HCT116 (cell line): ENCODE data around the gene GCK. TPM values are rescaled to one million over a fixed set of nuclear protein-coding genes. Genes with fewer than 3 reads are reported as not detected.
"Not testable (repeated sequence)": the region's sequence is repeated elsewhere in the genome, so short reads cannot be mapped to it uniquely, and the experiment has no call there.

Experiments used
- ATAC-seq: fragments of 200-7000 bp; cut with Tn5 transposase; 2 replicates; pipeline ENCODE4 v1.9.1; 2020; ENCODE audit warnings: mild to moderate bottlenecking, moderate library complexity
- BruUV-seq: library from RNA; stranded (reverse); fragments of 400-500 nt; replicated peaks from 2 replicates; lab custom pipeline; 2021; lab: Mats Ljungman, UMichigan
- CTCF ChIA-PET: fragments of 300-600 bp; sonication (Branson Sonifier 250); formaldehyde crosslinking; loops from one replicate; lab custom pipeline; 2021; ENCODE audit warnings: antibody characterized with exemption; lab: Charles Lee
- POLR2A ChIA-PET: fragments of 300-600, 350-600 bp; sonication (Branson Sonifier 250); formaldehyde crosslinking; loops from one replicate; lab custom pipeline; 2021; ENCODE audit warnings: antibody characterized with exemption; lab: Charles Lee
- RAD21 ChIA-PET, 2 experiments: fragments of 300-600 bp; sonication (Branson Sonifier 250); formaldehyde crosslinking; loops; one replicate each; lab custom pipeline; 2023; ENCODE audit warnings: low total read pairs in 2 of 2; ENCODE audit not compliant: uncharacterized antibody in 2 of 2, unreplicated experiment in 2 of 2, low non-redundant PET in 1 of 2; lab: Charles Lee
- DNase-seq: peaks from one replicate; pipeline ENCODE4 v3.0.0-alpha.2; 2010; ENCODE audit warnings: low read depth, low spot score
- H2AFZ ChIP-seq: fragments of 200-600 bp; shearing (Covaris generic), sonication (generic); 2 replicates; pipeline ENCODE4 v1.6.1; 2017; ENCODE audit warnings: low read depth, mixed run types, mixed read lengths, antibody characterized with exemption, low read length; ENCODE audit not compliant: poor library complexity, severe bottlenecking
- H3K27ac ChIP-seq: 2 replicates; pipeline ENCODE4 v1.5.1; 2012; ENCODE audit warnings: low read depth, low read length
- H3K27me3 ChIP-seq: fragments of 200-600 bp; sonication (generic); 2 replicates; pipeline ENCODE4 v1.6.1; 2016; ENCODE audit warnings: mixed run types, low read length, mixed read lengths; ENCODE audit not compliant: insufficient read depth
- H3K36me3 ChIP-seq, 2 experiments: fragments of 200-500 bp in 1 of 2; fragments of 200-600 bp in 1 of 2; sonication (Bioruptor generic) in 1 of 2; sonication (generic) in 1 of 2; 2 replicates each; pipeline versions ENCODE4 v1.5.1 to v1.6.1; 2014 to 2016; ENCODE audit warnings: low read length in 2 of 2, inconsistent platforms in 1 of 2, mixed read lengths in 1 of 2, mixed run types in 1 of 2; ENCODE audit not compliant: insufficient read depth in 2 of 2, control insufficient read depth in 1 of 2
- H3K4me1 ChIP-seq, 2 experiments: fragments of 200-600 bp in 1 of 2; sonication (generic) in 1 of 2; 2 replicates each; pipeline versions ENCODE4 v1.5.1 to v1.6.1; 2012 to 2017; ENCODE audit warnings: low read length in 2 of 2, inconsistent platforms in 1 of 2, mild to moderate bottlenecking in 1 of 2, mixed read lengths in 1 of 2, mixed run types in 1 of 2, moderate library complexity in 1 of 2; ENCODE audit not compliant: insufficient read depth in 2 of 2, control insufficient read depth in 1 of 2
- H3K4me2 ChIP-seq: fragments of 200-600 bp; sonication (generic); 2 replicates; pipeline ENCODE4 v1.6.1; 2017; ENCODE audit warnings: mixed run types, low read length, mixed read lengths
- H3K4me3 ChIP-seq, 2 experiments: fragments of 200-600 bp in 1 of 2; sonication (generic) in 1 of 2; replicated peaks in 1 of 2; 2 replicates each; pipeline ENCODE4 v1.5.1; 2011 to 2016; ENCODE audit warnings: low read length in 2 of 2, control low read depth in 1 of 2, low read depth in 1 of 2, mild to moderate bottlenecking in 1 of 2, mixed read lengths in 1 of 2, mixed run types in 1 of 2
- H3K79me2 ChIP-seq: fragments of 200-600 bp; sonication (generic); 2 replicates; pipeline ENCODE4 v1.6.1; 2017; ENCODE audit warnings: mild to moderate bottlenecking, mixed run types, low read length, moderate library complexity, mixed read lengths; ENCODE audit not compliant: insufficient read depth
- H3K9ac ChIP-seq: fragments of 200-600 bp; sonication (generic); 2 replicates; pipeline ENCODE4 v1.6.1; 2016; ENCODE audit warnings: low read length, mixed read lengths
- H3K9me2 ChIP-seq: fragments of 200-600 bp; sonication (generic), shearing (Covaris generic); 2 replicates; pipeline ENCODE4 v1.6.1; 2017; ENCODE audit warnings: mixed run types, mild to moderate bottlenecking, moderate library complexity; ENCODE audit not compliant: insufficient read depth
- H3K9me3 ChIP-seq, 2 experiments: fragments of 200-500 bp in 1 of 2; fragments of 200-600 bp in 1 of 2; sonication (Bioruptor generic) in 1 of 2; sonication (generic) in 1 of 2; 2 replicates each; pipeline ENCODE4 v1.6.1; 2014 to 2017; ENCODE audit warnings: low read length in 2 of 2, mixed read lengths in 2 of 2, inconsistent platforms in 1 of 2, low read depth in 1 of 2, mild to moderate bottlenecking in 1 of 2, mixed run types in 1 of 2, moderate library complexity in 1 of 2; ENCODE audit not compliant: control insufficient read depth in 1 of 2, insufficient read depth in 1 of 2
- H4K20me1 ChIP-seq: fragments of 200-600 bp; sonication (generic), shearing (Covaris generic); 2 replicates; pipeline ENCODE4 v1.6.1; 2017; ENCODE audit warnings: mixed run types, mild to moderate bottlenecking, moderate library complexity; ENCODE audit not compliant: insufficient read depth
- CEBPB ChIP-seq: IDR thresholded peaks from 2 replicates; pipeline ENCODE4 v1.6.1; 2012; ENCODE audit warnings: low read depth
- CTCF ChIP-seq, 3 experiments: fragments of 200-600 bp in 1 of 3; sonication (generic) in 1 of 3; IDR thresholded peaks in 2 of 3; conservative IDR thresholded peaks in 1 of 3; 2 replicates each; pipeline ENCODE4 v1.5.1; 2012 to 2017; ENCODE audit warnings: low read depth in 2 of 3, low read length in 2 of 3, antibody characterized with exemption in 1 of 3, borderline replicate concordance in 1 of 3, control low read depth in 1 of 3, mild to moderate bottlenecking in 1 of 3, mixed read lengths in 1 of 3, mixed run types in 1 of 3, moderate library complexity in 1 of 3; ENCODE audit not compliant: insufficient read depth in 1 of 3
- POLR2A ChIP-seq: IDR thresholded peaks from 2 replicates; pipeline ENCODE4 v1.7.0; 2011; ENCODE audit warnings: borderline replicate concordance; ENCODE audit not compliant: insufficient read depth, insufficient read length; ENCODE audit errors: extremely low read depth
- REST ChIP-seq: IDR thresholded peaks from 2 replicates; pipeline ENCODE4 v1.6.1; 2012; ENCODE audit warnings: low read depth
- SIN3A ChIP-seq: IDR thresholded peaks from 2 replicates; pipeline ENCODE4 v1.6.1; 2012; ENCODE audit warnings: low read depth
- ZFX ChIP-seq: fragments of 450-650 bp; IDR thresholded peaks from 2 replicates; pipeline ENCODE4 v1.6.1; 2017
- intact Hi-C: fragments of 100-400 bp; cut with micrococcal nuclease; formaldehyde crosslinking; loops from 2 replicates; pipeline ENCODE4 v1.10.0; 2022
- total RNA-seq: library from RNA; stranded (reverse); gene quantifications from one replicate; pipeline ENCODE4 v1.2.1, GENCODE V29; 2021; ENCODE audit not compliant: unreplicated experiment

GCK gene
- total RNA-seq, 1 experiment from 2014 or later, result 0.34 TPM

DNA sequence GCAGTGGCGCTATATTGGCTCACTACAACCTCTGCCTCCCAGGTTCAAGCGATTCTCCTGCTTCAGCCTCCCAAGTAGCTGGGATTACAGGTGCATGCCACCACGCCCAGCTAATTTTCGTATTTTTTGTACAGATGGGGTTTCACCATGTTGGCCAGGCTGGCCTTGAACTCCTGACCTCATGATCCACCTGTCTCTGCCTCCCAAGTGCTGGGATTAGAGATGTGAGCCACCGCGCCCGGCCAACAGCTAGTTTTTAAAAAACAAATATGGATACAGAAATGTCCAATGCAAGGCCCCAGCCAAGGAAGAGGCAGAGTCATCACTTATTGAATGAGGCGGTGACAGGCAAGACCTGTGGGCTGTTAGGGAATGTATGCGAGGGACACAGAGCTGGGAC, 17.3 kb downstream of the GCK start:
- H3K79me2 ChIP-seq, POLR2A ChIA-PET, H2AFZ ChIP-seq, H3K4me2 ChIP-seq, H3K27ac ChIP-seq, DNase-seq, H3K9me2 ChIP-seq, H3K9me3 ChIP-seq, H3K36me3 ChIP-seq, H3K27me3 ChIP-seq, intact Hi-C loops, H4K20me1 ChIP-seq, H3K4me3 ChIP-seq, BruUV-seq, CTCF ChIA-PET, H3K9ac ChIP-seq, RAD21 ChIA-PET, ATAC-seq, H3K4me1 ChIP-seq: not testable (repeated sequence)

DNA sequence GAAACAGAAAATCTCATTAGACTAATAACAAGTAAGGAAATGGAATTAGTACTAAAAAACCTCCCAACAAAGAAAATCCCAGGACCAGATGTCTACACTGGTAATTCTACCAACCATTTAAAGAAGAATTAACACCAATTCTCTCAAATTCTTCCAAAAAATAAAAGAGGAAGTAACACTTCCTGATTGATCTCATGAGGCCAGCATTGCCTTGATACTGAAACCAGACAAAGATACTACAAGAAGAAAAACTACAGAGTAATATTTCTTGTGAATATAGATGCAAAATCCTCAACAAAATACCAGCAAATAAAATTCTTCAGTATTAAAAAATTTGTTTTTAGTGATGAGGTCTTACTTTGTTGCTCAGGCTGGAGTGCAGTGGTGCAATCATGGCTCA, 21.3 kb downstream of the GCK start:
- ATAC-seq, result no peak
- BruUV-seq, result no TSS peak
- H3K4me2 ChIP-seq, result no peak overlapping the region
- H3K36me3 ChIP-seq, result no peaks in the 10 kb centered on the region
- no peak overlapping the region for H3K27ac ChIP-seq
- peaks cover 0 to 3% of the 10 kb centered on the region in 2 experiments; a peak in 1 of 4 replicates for H3K4me1 ChIP-seq
- H3K9me3 ChIP-seq, result no peaks in the 10 kb centered on the region
- POLR2A ChIA-PET, result no interaction called here
- CTCF ChIA-PET, result no interaction called here
- H2AFZ ChIP-seq, result no peak overlapping the region
- no peaks in the 10 kb centered on the region for H3K27me3 ChIP-seq
- RAD21 ChIA-PET, result no interaction called here
- H3K9ac ChIP-seq, result no peak overlapping the region
- DNase-seq, result no peak
- H3K4me3 ChIP-seq, result no peak overlapping the region
- TF ChIP-seq CEBPB (no peak), ZFX (no peak), POLR2A (no peak), CTCF (IDR thresholded peaks at IDR 0.05 in 2 of 3, conservative IDR thresholded peaks at IDR 0.05 in 1 of 3; ENCODE audit: borderline replicate concordance in 1 of 3, insufficient read depth in 1 of 3, low read depth in 2 of 3, low read length in 2 of 3) (no peak), REST (no peak), SIN3A (no peak)
- intact Hi-C loops, result no loop called here
- H4K20me1 ChIP-seq, result no peaks in the 10 kb centered on the region
- no peaks in the 10 kb centered on the region for H3K79me2 ChIP-seq
- no peaks in the 10 kb centered on the region for H3K9me2 ChIP-seq
